HG02678 (cell line): ENCODE results near the gene BOK.
"Not testable (repeated sequence)": the region's sequence is repeated elsewhere in the genome, so short reads cannot be mapped to it uniquely, and the experiment has no call there.

Experiments used
- ATAC-seq: cut with Tn5 transposase; IDR thresholded peaks from one replicate; pipeline ENCODE4 v1.9.1; 2021; ENCODE audit warnings: mild to moderate bottlenecking, moderate library complexity; ENCODE audit not compliant: unreplicated experiment

BOK gene

GRCh38 chr2:241571821-241572620 lies 13.5 kb downstream of the BOK start:
- ATAC-seq: no peak

- ATAC-seq: not testable (repeated sequence)
These were observed 14.5 kb downstream of the BOK start for GRCh38 chr2:241572915-241573651.

- no peak for ATAC-seq
These were observed 15.2 kb downstream of the BOK start for GRCh38 chr2:241573741-241574140.

- no peak for ATAC-seq
These were observed 16.5 kb downstream of the BOK start for GRCh38 chr2:241574911-241575623.

- ATAC-seq: no peak
These were observed 17.2 kb downstream of the BOK start for GRCh38 chr2:241575624-241576292.

GRCh38 chr2:241576293-241576654 lies 17.7 kb downstream of the BOK start:
- no peak for ATAC-seq

GRCh38 chr2:241577413-241578122 lies 19.0 kb downstream of the BOK start:
- no peak for ATAC-seq

- ATAC-seq: no peak
These were observed 20.7 kb downstream of the BOK start for GRCh38 chr2:241579281-241579680.

GRCh38 chr2:241582328-241582727 lies 23.8 kb downstream of the BOK start:
- ATAC-seq: no peak

GRCh38 chr2:241582806-241583205 lies 24.3 kb downstream of the BOK start:
- no peak for ATAC-seq

- no peak for ATAC-seq
These were observed 25.9 kb downstream of the BOK start for GRCh38 chr2:241584436-241584835.

- ATAC-seq: no peak
These were observed 28.2 kb downstream of the BOK start for GRCh38 chr2:241586564-241587264.

- ATAC-seq: not testable (repeated sequence)
These were observed 31.3 kb downstream of the BOK start for GRCh38 chr2:241589863-241590262.

- ATAC-seq: not testable (repeated sequence)
These were observed 32.2 kb downstream of the BOK start for GRCh38 chr2:241590496-241591455.

GRCh38 chr2:241592126-241592845 lies 33.7 kb downstream of the BOK start:
- no peak for ATAC-seq

GRCh38 chr2:241593271-241593670 lies 34.7 kb downstream of the BOK start:
- ATAC-seq: no peak

- ATAC-seq: no peak
These were observed 37.1 kb downstream of the BOK start for GRCh38 chr2:241595600-241596140.

- no peak for ATAC-seq
These were observed 39.0 kb downstream of the BOK start for GRCh38 chr2:241597561-241597960.
